B cell (primary cell): ENCODE results near the gene RAB25. TPM values are rescaled to one million over a fixed set of nuclear protein-coding genes. Genes with fewer than 3 reads are reported as not detected.

Source experiments
- ATAC-seq: fragments of 200-7000 bp; cut with Tn5 transposase; one replicate; pipeline ENCODE4 v1.10.0; 2021; ENCODE audit warnings: low read depth, mild to moderate bottlenecking, moderate number of reproducible peaks, moderate library complexity
- CTCF ChIA-PET: fragments of 350-600 bp; sonication (Branson Sonifier 250); formaldehyde crosslinking; loops from one replicate; lab custom pipeline; 2021; ENCODE audit warnings: antibody characterized with exemption, inconsistent platforms; lab: Charles Lee
- POLR2A ChIA-PET: fragments of 350-600 bp; sonication (Branson Sonifier 250); formaldehyde crosslinking; loops from one replicate; lab custom pipeline; 2021; ENCODE audit warnings: antibody characterized with exemption; lab: Charles Lee
- DNase-seq: peaks from one replicate; pipeline ENCODE4 v3.0.0; 2013
- H2AFZ ChIP-seq: 2 replicates; pipeline ENCODE4 v1.6.1; 2012; ENCODE audit warnings: mild to moderate bottlenecking, low read depth, low read length; ENCODE audit not compliant: insufficient read depth, poor library complexity, severe bottlenecking
- H3K27ac ChIP-seq, 2 donors: 1 replicate in 1 of 2; 2 replicates in 1 of 2; pipeline ENCODE4 v1.5.1; 2012 to 2013; ENCODE audit warnings: low read length in 2 of 2, mild to moderate bottlenecking in 2 of 2, moderate library complexity in 1 of 2
- H3K27me3 ChIP-seq, 4 experiments: fragments of 200-600 bp in 1 of 4; sonication (generic) in 1 of 4; replicated peaks in 1 of 4; 1 replicate in 2 of 4; 2 replicates in 2 of 4; pipeline versions ENCODE4 v1.6.1 to v1.7.0; 2013 to 2016; ENCODE audit warnings: low read length in 3 of 4, mild to moderate bottlenecking in 2 of 4, mixed read lengths in 1 of 4, moderate library complexity in 1 of 4; ENCODE audit not compliant: insufficient read depth in 4 of 4, control insufficient read depth in 3 of 4; ENCODE audit errors: control extremely low read depth in 1 of 4
- H3K36me3 ChIP-seq, 2 experiments: replicated peaks in 1 of 2; 1 replicate in 1 of 2; 2 replicates in 1 of 2; pipeline versions ENCODE4 v1.6.1 to v1.7.1; 2013; ENCODE audit warnings: low read length in 1 of 2; ENCODE audit not compliant: insufficient read depth in 2 of 2, control insufficient read depth in 1 of 2; ENCODE audit errors: control extremely low read depth in 1 of 2, extremely low read depth in 1 of 2
- H3K4me1 ChIP-seq, 2 donors: fragments of 200-600 bp in 1 of 2; sonication (generic) in 1 of 2; 1 replicate in 1 of 2; 2 replicates in 1 of 2; pipeline versions ENCODE4 v1.5.1 to v1.6.1; 2013 to 2017; ENCODE audit warnings: low read length in 2 of 2; ENCODE audit not compliant: control insufficient read depth in 2 of 2, insufficient read depth in 2 of 2
- H3K4me2 ChIP-seq: replicated peaks from 2 replicates; pipeline ENCODE3; 2012; ENCODE audit warnings: mild to moderate bottlenecking, low read depth, low read length; ENCODE audit not compliant: poor library complexity, severe bottlenecking
- H3K4me3 ChIP-seq, 5 experiments: fragments of 200-600 bp in 1 of 5; sonication (generic) in 1 of 5; 1 replicate in 3 of 5; 2 replicates in 2 of 5; pipeline versions ENCODE4 v1.5.1 to v1.7.0; 2011 to 2016; ENCODE audit warnings: low read length in 4 of 5, mild to moderate bottlenecking in 4 of 5, low read depth in 2 of 5, control low read depth in 1 of 5, moderate library complexity in 1 of 5; ENCODE audit not compliant: insufficient read depth in 1 of 5; ENCODE audit errors: control extremely low read depth in 1 of 5, extremely low read depth in 1 of 5
- H3K79me2 ChIP-seq: fragments of 200-600 bp; sonication (generic); one replicate; pipeline ENCODE4 v1.6.0; 2016; ENCODE audit warnings: low read length; ENCODE audit not compliant: control insufficient read depth, insufficient read depth
- H3K9ac ChIP-seq: fragments of 200-600 bp; sonication (generic); 2 replicates; pipeline ENCODE4 v1.6.1; 2017; ENCODE audit warnings: mild to moderate bottlenecking, low read length, moderate library complexity
- H3K9me3 ChIP-seq, 3 donors: one replicate each; pipeline versions ENCODE4 v1.6.1 to v1.7.1; 2013; ENCODE audit warnings: low read length in 2 of 3; ENCODE audit not compliant: control insufficient read depth in 2 of 3, insufficient read depth in 1 of 3; ENCODE audit errors: control extremely low read depth in 1 of 3
- H4K20me1 ChIP-seq: 2 replicates; pipeline ENCODE4 v1.6.0; 2012; ENCODE audit warnings: mild to moderate bottlenecking, low read length; ENCODE audit not compliant: insufficient read depth, control insufficient read depth, poor library complexity, severe bottlenecking
- H3K27ac Mint-ChIP-seq: one replicate; pipeline ENCODE4 v1.8.0; 2021; ENCODE audit warnings: mixed read lengths
- H3K27me3 Mint-ChIP-seq: one replicate; pipeline ENCODE4 v1.8.0; 2021; ENCODE audit warnings: mixed read lengths
- H3K4me1 Mint-ChIP-seq: one replicate; pipeline ENCODE4 v1.8.0; 2021; ENCODE audit warnings: mixed read lengths
- H3K4me3 Mint-ChIP-seq: one replicate; pipeline ENCODE4 v1.8.0; 2021; ENCODE audit warnings: mixed read lengths
- H3K9me3 Mint-ChIP-seq: one replicate; pipeline ENCODE4 v1.8.0; 2022; ENCODE audit warnings: mixed read lengths; ENCODE audit not compliant: insufficient read depth
- CTCF ChIP-seq: fragments of 200-600 bp; IDR thresholded peaks from one replicate; pipeline ENCODE4 v1.8.0; 2022; ENCODE audit warnings: antibody characterized with exemption, mild to moderate bottlenecking
- EZH2 ChIP-seq: IDR thresholded peaks from 2 replicates; pipeline ENCODE4 v1.6.1; 2012; ENCODE audit warnings: borderline replicate concordance, low read depth, mild to moderate bottlenecking, moderate library complexity, low read length; ENCODE audit not compliant: insufficient read depth, poor library complexity, severe bottlenecking
- WGBS: methylation state at CpG from one replicate; pipeline ENCODE4 v1.1.5; 2013; ENCODE audit warnings: missing lambda C conversion rate; ENCODE audit not compliant: insufficient coverage; 5-methylcytosine and 5-hydroxymethylcytosine counted together
- intact Hi-C: fragments of 100-400 bp; cut with micrococcal nuclease; formaldehyde crosslinking; loops from one replicate; pipeline ENCODE4 v1.10.0; 2022
- polyA plus RNA-seq: library from polyadenylated mRNA; depleted of rRNA; stranded (reverse); fragments of >200 nt; gene quantifications from 2 replicates; pipeline ENCODE4 v1.2.3, GENCODE V29; 2012
- total RNA-seq, 2 donors: library from RNA; stranded (reverse); fragments of 120-200 nt in 1 of 2; gene quantifications; 1 replicate in 1 of 2; 2 replicates in 1 of 2; pipeline versions ENCODE4 v1.2.3 to v1.2.4, GENCODE V29; 2013 to 2022

RAB25 gene
- total and polyA plus RNA-seq, 2 donors (not counting 1 experiment from before 2014, with no cell fraction given) = 0.69 to 2.2 TPM

DNA sequence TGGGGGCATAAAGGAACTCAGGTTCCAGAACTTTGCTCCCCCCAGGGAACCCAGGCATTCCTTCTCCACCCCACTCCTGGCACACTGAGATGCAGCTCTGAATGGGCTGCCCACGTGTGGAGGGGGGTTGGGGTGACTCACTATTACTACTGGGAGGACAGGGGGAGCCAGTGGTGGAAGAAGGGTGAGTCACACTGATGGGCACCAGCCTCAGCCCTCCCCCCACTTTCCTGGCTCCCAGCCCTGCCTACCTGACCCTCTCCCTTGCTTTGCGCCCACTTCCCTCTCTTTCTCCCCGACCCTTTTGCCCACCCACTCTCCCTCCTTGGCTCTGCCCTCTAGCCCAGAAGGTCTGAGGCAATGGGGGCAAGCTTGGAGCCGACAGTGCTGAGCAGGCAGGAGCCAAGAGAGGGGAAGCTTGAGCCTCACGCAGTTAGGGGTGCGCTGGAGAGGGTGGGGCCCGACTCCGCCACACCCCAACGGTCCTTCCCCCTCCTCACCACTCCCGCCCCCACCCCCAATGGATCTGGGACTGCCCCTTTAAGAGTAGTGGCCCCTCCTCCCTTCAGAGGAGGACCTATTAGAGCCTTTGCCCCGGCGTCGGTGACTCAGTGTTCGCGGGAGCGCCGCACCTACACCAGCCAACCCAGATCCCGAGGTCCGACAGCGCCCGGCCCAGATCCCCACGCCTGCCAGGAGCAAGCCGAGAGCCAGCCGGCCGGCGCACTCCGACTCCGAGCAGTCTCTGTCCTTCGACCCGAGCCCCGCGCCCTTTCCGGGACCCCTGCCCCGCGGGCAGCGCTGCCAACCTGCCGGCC is 53.4 kb downstream of the RAB25 start, which contains the start of gene LMNA:
LMNA (plus strand) TSS at position 611 of the 818 bp plus-strand sequence. CDS start 208 bp downstream, outside the sequence.
- intact Hi-C loops = loop anchor here (1.0 kb wide), 3 partner anchors 8 to 18 kb away; no protein-coding TSS in a partner anchor
- peak; percentile 80 for DNase-seq

More for the DNA sequence above, 53.4 kb downstream of the RAB25 start, which contains the start of gene LMNA:
- H2AFZ ChIP-seq = peak within 1 kb of the TSS; percentile 52
- ATAC-seq = peak; percentile 79
- H3K27ac Mint-ChIP-seq = peak within 1 kb of the TSS; percentile 77
- H3K9me3 Mint-ChIP-seq = no peaks in the 10 kb centered on the region
- H3K27me3 Mint-ChIP-seq = peaks cover 34% of the 10 kb centered on the region
- H3K4me3 Mint-ChIP-seq = peak within 1 kb of the TSS; percentile 90
- no peaks in the 10 kb centered on the region for H3K79me2 ChIP-seq
- POLR2A ChIA-PET = interaction anchor here (0.7 to 2.7 kb wide), 4 partner anchors 12 to 21 kb away, joined by 4 to 29 read pairs (median 8); no protein-coding TSS in a partner anchor
- no peaks in the 10 kb centered on the region for H4K20me1 ChIP-seq
- 2% methylated on average over 29 of the region's 37 CpGs for WGBS
- peak within 1 kb of the TSS in 1 of 2 donors; percentile 64 for H3K27ac ChIP-seq
- H3K4me1 ChIP-seq = peaks cover 22 to 24% of the 10 kb centered on the region in 2 donors
- TF ChIP-seq CTCF (no peak), EZH2 (no peak)
- no peaks in the 10 kb centered on the region for H3K36me3 ChIP-seq
- peak within 1 kb of the TSS; percentile 77 for H3K9ac ChIP-seq
- peaks cover 30% of the 10 kb centered on the region for H3K4me1 Mint-ChIP-seq
- H3K27me3 ChIP-seq = peaks cover 0 to 54% (median 12%) of the 10 kb centered on the region in 4 experiments
- CTCF ChIA-PET = interaction anchor here (11.0 to 28.7 kb wide), 2 partner anchors 15 to 16 kb away, joined by 89 to 970 read pairs; no protein-coding TSS in a partner anchor
- H3K4me3 ChIP-seq = peak within 1 kb of the TSS in 4 of 5 experiments; percentile 45 to 76 (median 64)
- peaks cover 0 to 4% (median 0%) of the 10 kb centered on the region in 3 donors for H3K9me3 ChIP-seq
- H3K4me2 ChIP-seq = peak within 1 kb of the TSS; percentile 97
